GM06990 (cell line): Measurements from ENCODE around the gene APP.

ENCODE experiments used
- DNase-seq: peaks from one replicate; pipeline ENCODE4 v3.0.0-alpha.2; 2011; ENCODE audit not compliant: insufficient read length; ENCODE audit errors: extremely low read depth
- H3K27me3 ChIP-seq: replicated peaks from 2 replicates; pipeline ENCODE4 v1.6.0; 2011; ENCODE audit warnings: low read length; ENCODE audit not compliant: control insufficient read depth, insufficient read depth
- H3K36me3 ChIP-seq: 2 replicates; pipeline ENCODE4 v1.5.1; 2011; ENCODE audit warnings: low read length; ENCODE audit not compliant: control insufficient read depth, insufficient read depth
- H3K4me3 ChIP-seq: replicated peaks from 2 replicates; pipeline ENCODE4 v1.5.1; 2011; ENCODE audit warnings: low read depth, mild to moderate bottlenecking, control low read depth, low read length
- CTCF ChIP-seq: IDR thresholded peaks from 2 replicates; pipeline ENCODE4 v1.5.1; 2011; ENCODE audit warnings: low read length, control low read depth, mild to moderate bottlenecking, inconsistent platforms; ENCODE audit not compliant: insufficient read depth, poor library complexity, severe bottlenecking

APP gene

GRCh38 chr21:25903607-25904006 lies 267.0 kb downstream of the APP start:
- peak; percentile 25 for DNase-seq
- TF ChIP-seq CTCF = no peak
- Histone ChIP-seq H3K36me3 (no peaks in the 10 kb centered on the region), H3K4me3 (no peak overlapping the region), H3K27me3 (no peaks in the 10 kb centered on the region; the same call in 1 of the 2 replicates)

GRCh38 chr21:25901330-25901979 lies 269.1 kb downstream of the APP start:
- no peak for TF ChIP-seq CTCF
- Histone ChIP-seq H3K4me3 (no peak overlapping the region), H3K27me3 (no peaks in the 10 kb centered on the region; the same call in 1 of the 2 replicates), H3K36me3 (no peaks in the 10 kb centered on the region)
- DNase-seq = no peak

GRCh38 chr21:25898671-25899070 lies 271.9 kb downstream of the APP start:
- TF ChIP-seq CTCF = no peak
- no peak for DNase-seq
- no peaks in the 10 kb centered on the region for H3K36me3 ChIP-seq

GRCh38 chr21:25897383-25897782 lies 273.2 kb downstream of the APP start:
- Histone ChIP-seq H3K27me3 (no peaks in the 10 kb centered on the region; the same call in 1 of the 2 replicates), H3K4me3 (no peak overlapping the region), H3K36me3 (no peaks in the 10 kb centered on the region)
- TF ChIP-seq CTCF = no peak
- DNase-seq = no peak

More at GRCh38 chr21:25898671-25899070, 271.9 kb downstream of the APP start:
- H3K27me3 ChIP-seq = no peaks in the 10 kb centered on the region; the same call in 1 of the 2 replicates
- H3K4me3 ChIP-seq = no peak overlapping the region

GRCh38 chr21:25896501-25897056 lies 274.0 kb downstream of the APP start:
- no peaks in the 10 kb centered on the region for H3K36me3 ChIP-seq
- no peak for TF ChIP-seq CTCF

More at GRCh38 chr21:25896501-25897056, 274.0 kb downstream of the APP start:
- Histone ChIP-seq H3K27me3 (no peaks in the 10 kb centered on the region; the same call in 1 of the 2 replicates), H3K4me3 (no peak overlapping the region)
- no peak for DNase-seq
